Sciatic nerve (tissue), 2 donors: ENCODE results near the gene THAP9. TPM values are rescaled to one million over a fixed set of nuclear protein-coding genes. Genes with fewer than 3 reads are reported as not detected.
"Not testable (repeated sequence)": the region's sequence is repeated elsewhere in the genome, so short reads cannot be mapped to it uniquely, and the experiment has no call there.

Source experiments
- ATAC-seq: fragments of 200-7000 bp; cut with Tn5 transposase; one replicate; pipeline ENCODE4 v1.9.1; 2020; ENCODE audit warnings: mild to moderate bottlenecking, moderate library complexity
- DNase-seq: peaks from one replicate; pipeline ENCODE4 v3.0.0-alpha.2; 2020; ENCODE audit warnings: low spot score
- intact Hi-C: fragments of 100-400 bp; cut with DNase I; formaldehyde crosslinking; loops from one replicate; pipeline ENCODE4 v1.14.2; 2022
- total RNA-seq: library from RNA; stranded (reverse); fragmentation: NEBNext Ultra II Directional; extraction: Animal tissue kit (Norgen Biotek cat#: 25700); gene quantifications from one replicate; pipeline ENCODE4 v1.2.1, GENCODE V29; 2021
- donor health status: DM: no; HTN: no; CAD: no.
- donor health status: DM: no; HTN: no; CAD: no.

Gene THAP9
- 5.5 TPM for total RNA-seq

GRCh38 chr4:82900411-82901182 lies at the start of gene THAP9:
Gene THAP9 (plus strand): TSS chr4:82900735. CDS start chr4:82900803, 68 bp downstream.
- peak; percentile 98 for ATAC-seq
- intact Hi-C loops = no loop called here
- DNase-seq = peak; percentile 98

- DNase-seq = no peak
- no peak for ATAC-seq
- intact Hi-C loops = no loop called here
Observed at GRCh38 chr4:82851318-82851717, 49.2 kb upstream of the THAP9 start.

- DNase-seq = no peak
- no peak for ATAC-seq
- intact Hi-C loops = no loop called here
Observed at GRCh38 chr4:82851885-82852750, 48.4 kb upstream of the THAP9 start.

- no peak for DNase-seq
- intact Hi-C loops = no loop called here
- no peak for ATAC-seq
Observed at GRCh38 chr4:82852751-82853285, 47.7 kb upstream of the THAP9 start.

GRCh38 chr4:82860487-82860886 lies 40.0 kb upstream of the THAP9 start:
- not testable (repeated sequence) for ATAC-seq, DNase-seq
- intact Hi-C loops = loop anchor here (10.0 kb wide), 1 partner anchor 1446 kb away; no protein-coding TSS in a partner anchor

- no peak for ATAC-seq
- intact Hi-C loops = loop anchor here (10.0 kb wide), 1 partner anchor 1447 kb away; no protein-coding TSS in a partner anchor
- no peak for DNase-seq
Observed at GRCh38 chr4:82861529-82861928, 39.0 kb upstream of the THAP9 start.

- ATAC-seq (no peak), DNase-seq (no peak)
- intact Hi-C loops = loop anchor here (10.0 kb wide), 1 partner anchor 1450 kb away; no protein-coding TSS in a partner anchor
Observed at GRCh38 chr4:82864336-82864979, 36.1 kb upstream of the THAP9 start.

GRCh38 chr4:82865592-82865991 lies 34.9 kb upstream of the THAP9 start:
- no peak for DNase-seq
- ATAC-seq = no peak
- intact Hi-C loops = loop anchor here (10.0 kb wide), 1 partner anchor 1451 kb away; no protein-coding TSS in a partner anchor

- DNase-seq, ATAC-seq: not testable (repeated sequence)
- intact Hi-C loops = loop anchor here (10.0 kb wide), 1 partner anchor 1451 kb away; no protein-coding TSS in a partner anchor
Observed at GRCh38 chr4:82866033-82866432, 34.5 kb upstream of the THAP9 start.

- intact Hi-C loops = loop anchor here (10.0 kb wide), 1 partner anchor 1452 kb away; no protein-coding TSS in a partner anchor
- no peak for DNase-seq
- ATAC-seq = no peak
Observed at GRCh38 chr4:82866706-82867385, 33.7 kb upstream of the THAP9 start.

- DNase-seq = no peak
- ATAC-seq = no peak
- intact Hi-C loops = loop anchor here (10.0 kb wide), 1 partner anchor 1454 kb away; no protein-coding TSS in a partner anchor
Observed at GRCh38 chr4:82868572-82868971, 32.0 kb upstream of the THAP9 start.

GRCh38 chr4:82885410-82885809 lies 15.1 kb upstream of the THAP9 start:
- ATAC-seq (no peak), DNase-seq (no peak)
- intact Hi-C loops = no loop called here

GRCh38 chr4:82886147-82886942 lies 14.2 kb upstream of the THAP9 start:
- no peak for DNase-seq
- intact Hi-C loops = no loop called here
- no peak for ATAC-seq

GRCh38 chr4:82889287-82889686 lies 11.2 kb upstream of the THAP9 start:
- intact Hi-C loops = no loop called here
- ATAC-seq = no peak
- no peak for DNase-seq

GRCh38 chr4:82890528-82890900 lies 10.0 kb upstream of the THAP9 start:
- DNase-seq = no peak
- intact Hi-C loops = no loop called here
- peak; percentile 51 for ATAC-seq

GRCh38 chr4:82890901-82891706 lies 9.4 kb upstream of the THAP9 start, which contains the start of gene SEC31A:
Gene SEC31A (minus strand): TSS chr4:82891153. CDS start chr4:82881936, 9,217 bp downstream.
- ATAC-seq (peak; percentile 100), DNase-seq (peak; percentile 98)
- intact Hi-C loops = no loop called here
